Fibroblast of lung (primary cell): Measurements from ENCODE around the gene TMA7B. TPM values are rescaled to one million over a fixed set of nuclear protein-coding genes. Genes with fewer than 3 reads are reported as not detected.

Experiments used
- DNase-seq, 2 donors: peaks; one replicate each; pipeline versions ENCODE4 v3.0.0 to v3.0.0-alpha.2; 2010; ENCODE audit warnings: low read depth in 2 of 2
- H2AFZ ChIP-seq: 2 replicates; pipeline ENCODE4 v1.5.1; 2012; ENCODE audit warnings: low read length, control low read depth, inconsistent platforms
- H3K27ac ChIP-seq: 2 replicates; pipeline ENCODE4 v1.5.1; 2011; ENCODE audit warnings: low read length, control low read depth; ENCODE audit not compliant: insufficient read depth
- H3K27me3 ChIP-seq: 2 replicates; pipeline ENCODE4 v1.5.1; 2011; ENCODE audit warnings: mild to moderate bottlenecking, low read length; ENCODE audit not compliant: control insufficient read depth, insufficient read depth
- H3K36me3 ChIP-seq: 2 replicates; pipeline ENCODE4 v1.5.1; 2011; ENCODE audit warnings: low read length; ENCODE audit not compliant: control insufficient read depth, insufficient read depth
- H3K4me1 ChIP-seq: 2 replicates; pipeline ENCODE4 v1.5.1; 2011; ENCODE audit warnings: low read length; ENCODE audit not compliant: control insufficient read depth, insufficient read depth; ENCODE audit errors: extremely low read depth
- H3K4me2 ChIP-seq: 2 replicates; pipeline ENCODE4 v1.5.1; 2011; ENCODE audit warnings: low read length, control low read depth; ENCODE audit not compliant: insufficient read depth; ENCODE audit errors: extremely low read depth
- H3K4me3 ChIP-seq, 4 experiments: fragments of 200-600 bp in 1 of 4; sonication (generic) in 1 of 4; replicated peaks in 1 of 4; 2 replicates each; pipeline ENCODE4 v1.5.1; 2011 to 2016; ENCODE audit warnings: low read length in 4 of 4, low read depth in 3 of 4, mild to moderate bottlenecking in 3 of 4, control low read depth in 2 of 4, inconsistent platforms in 1 of 4, mixed read lengths in 1 of 4; ENCODE audit not compliant: insufficient read depth in 1 of 4; ENCODE audit errors: control extremely low read depth in 1 of 4
- H3K79me2 ChIP-seq: 2 replicates; pipeline ENCODE4 v1.5.1; 2012; ENCODE audit warnings: mild to moderate bottlenecking, low read length, inconsistent platforms; ENCODE audit not compliant: control insufficient read depth, insufficient read depth
- H3K9ac ChIP-seq: 2 replicates; pipeline ENCODE4 v1.5.1; 2011; ENCODE audit warnings: mild to moderate bottlenecking, low read length, control low read depth; ENCODE audit not compliant: insufficient read depth
- H3K9me3 ChIP-seq: 2 replicates; pipeline ENCODE4 v1.5.1; 2012; ENCODE audit warnings: low read depth, low read length; ENCODE audit not compliant: control insufficient read depth, insufficient read depth
- H4K20me1 ChIP-seq: 2 replicates; pipeline ENCODE4 v1.5.1; 2011; ENCODE audit warnings: low read length; ENCODE audit not compliant: control insufficient read depth, insufficient read depth; ENCODE audit errors: extremely low read depth
- EZH2 ChIP-seq: IDR thresholded peaks from 2 replicates; pipeline ENCODE4 v1.5.1; 2012; ENCODE audit warnings: low read length, control low read depth, mild to moderate bottlenecking; ENCODE audit errors: missing control alignments
- polyA plus RNA-seq, 2 donors: library from polyadenylated mRNA; depleted of rRNA in 1 of 2; stranded (reverse) in 1 of 2; unstranded in 1 of 2; fragments of >200 nt; gene quantifications; 2 replicates each; pipeline ENCODE4 v1.2.1, GENCODE V29; 2011 to 2012; ENCODE audit warnings: missing spikeins in 1 of 2
- total RNA-seq: library from RNA; depleted of rRNA; stranded (reverse); fragments of >200 nt; gene quantifications from 2 replicates; pipeline ENCODE4 v1.2.1, GENCODE V29; 2014
- TF ChIP-seq, protein P1 (sequence below), 2 donors: IDR thresholded peaks in 1 of 2; conservative IDR thresholded peaks in 1 of 2; 1 replicate in 1 of 2; 2 replicates in 1 of 2; pipeline ENCODE4 v1.5.1; 2011 to 2012; ENCODE audit warnings: low read length in 2 of 2, control low read depth in 1 of 2, inconsistent platforms in 1 of 2, low read depth in 1 of 2, mild to moderate bottlenecking in 1 of 2

The TMA7B gene
- total and polyA plus RNA-seq, 2 donors (not counting 1 experiment from before 2014, with no cell fraction given) = not detected

DNA sequence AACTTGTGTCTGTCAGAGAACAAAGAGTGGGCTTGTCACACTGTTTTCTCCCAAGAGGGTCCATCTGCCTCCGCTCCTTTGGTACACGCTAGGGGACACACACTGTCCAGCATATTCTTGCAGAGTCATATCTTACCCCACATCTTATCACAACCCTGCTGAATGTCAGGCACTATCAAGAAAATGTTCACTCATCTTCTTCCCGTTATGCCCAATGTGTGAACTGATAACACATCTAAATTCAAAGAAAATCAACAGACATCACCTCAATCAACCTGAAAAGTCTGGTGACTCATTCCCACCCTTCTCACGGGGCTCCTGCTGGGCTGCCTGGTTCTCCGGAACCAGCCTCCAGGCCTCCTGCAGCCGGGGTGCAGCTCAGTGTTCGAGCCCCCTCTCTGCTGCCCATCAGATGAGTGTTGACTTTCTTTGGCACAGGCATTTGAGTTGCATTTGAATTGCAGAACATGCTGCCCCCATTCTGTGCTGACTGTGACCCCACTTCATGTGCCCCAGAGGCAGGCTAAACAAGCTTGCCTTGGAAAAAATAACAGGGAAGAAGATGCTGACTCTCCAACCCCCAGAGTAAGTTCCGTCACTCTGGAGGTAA lies 40.0 kb upstream of the TMA7B start:
- DNase-seq = no peak
- no peaks in the 10 kb centered on the region for H3K9me3 ChIP-seq
- H4K20me1 ChIP-seq = no peaks in the 10 kb centered on the region
- H2AFZ ChIP-seq = no peak overlapping the region
- H3K4me3 ChIP-seq = no peak overlapping the region
- no peak for TF ChIP-seq EZH2
- TF ChIP-seq, protein P1, sequence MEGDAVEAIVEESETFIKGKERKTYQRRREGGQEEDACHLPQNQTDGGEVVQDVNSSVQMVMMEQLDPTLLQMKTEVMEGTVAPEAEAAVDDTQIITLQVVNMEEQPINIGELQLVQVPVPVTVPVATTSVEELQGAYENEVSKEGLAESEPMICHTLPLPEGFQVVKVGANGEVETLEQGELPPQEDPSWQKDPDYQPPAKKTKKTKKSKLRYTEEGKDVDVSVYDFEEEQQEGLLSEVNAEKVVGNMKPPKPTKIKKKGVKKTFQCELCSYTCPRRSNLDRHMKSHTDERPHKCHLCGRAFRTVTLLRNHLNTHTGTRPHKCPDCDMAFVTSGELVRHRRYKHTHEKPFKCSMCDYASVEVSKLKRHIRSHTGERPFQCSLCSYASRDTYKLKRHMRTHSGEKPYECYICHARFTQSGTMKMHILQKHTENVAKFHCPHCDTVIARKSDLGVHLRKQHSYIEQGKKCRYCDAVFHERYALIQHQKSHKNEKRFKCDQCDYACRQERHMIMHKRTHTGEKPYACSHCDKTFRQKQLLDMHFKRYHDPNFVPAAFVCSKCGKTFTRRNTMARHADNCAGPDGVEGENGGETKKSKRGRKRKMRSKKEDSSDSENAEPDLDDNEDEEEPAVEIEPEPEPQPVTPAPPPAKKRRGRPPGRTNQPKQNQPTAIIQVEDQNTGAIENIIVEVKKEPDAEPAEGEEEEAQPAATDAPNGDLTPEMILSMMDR (conservative IDR thresholded peaks at IDR 0.05 in 1 of 2, IDR thresholded peaks at IDR 0.05 in 1 of 2; ENCODE audit: low read depth in 1 of 2, low read length in 2 of 2) = no peak
- no peak overlapping the region for H3K4me2 ChIP-seq
- no peaks in the 10 kb centered on the region for H3K36me3 ChIP-seq
- H3K27ac ChIP-seq = no peak overlapping the region
- no peaks in the 10 kb centered on the region for H3K79me2 ChIP-seq
- peaks cover 8% of the 10 kb centered on the region for H3K27me3 ChIP-seq
- no peak overlapping the region for H3K9ac ChIP-seq
- H3K4me1 ChIP-seq = no peaks in the 10 kb centered on the region

DNA sequence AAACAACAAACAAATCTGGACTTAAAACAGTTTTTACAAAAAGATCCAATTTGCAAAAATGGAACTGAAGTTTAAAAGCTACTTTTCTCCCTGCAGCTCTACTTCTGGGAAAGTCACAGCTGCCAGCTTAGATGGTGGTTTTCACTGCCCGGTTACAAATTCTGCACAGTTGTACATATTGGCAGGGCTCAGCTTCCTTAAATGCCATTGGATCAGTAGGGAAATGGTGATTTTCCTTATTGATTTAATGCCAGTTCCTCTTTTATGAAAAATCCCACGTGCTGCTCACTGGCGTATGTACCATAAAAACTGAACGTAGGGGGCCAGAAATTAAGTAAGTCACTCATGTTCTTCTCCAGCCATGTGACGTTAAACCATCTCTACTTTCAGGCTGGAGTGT lies 36.5 kb upstream of the TMA7B start:
- H3K79me2 ChIP-seq = no peaks in the 10 kb centered on the region
- no peaks in the 10 kb centered on the region for H3K36me3 ChIP-seq
- H2AFZ ChIP-seq = no peak overlapping the region
- no peak overlapping the region for H3K4me3 ChIP-seq
- H3K4me2 ChIP-seq = no peak overlapping the region
- DNase-seq = no peak
- no peaks in the 10 kb centered on the region for H4K20me1 ChIP-seq
- H3K27ac ChIP-seq = no peak overlapping the region
- H3K9me3 ChIP-seq = no peaks in the 10 kb centered on the region
- H3K4me1 ChIP-seq = no peaks in the 10 kb centered on the region
- TF ChIP-seq, protein P1 (conservative IDR thresholded peaks at IDR 0.05 in 1 of 2, IDR thresholded peaks at IDR 0.05 in 1 of 2; ENCODE audit: low read depth in 1 of 2, low read length in 2 of 2) = no peak
- TF ChIP-seq EZH2 = no peak
- no peak overlapping the region for H3K9ac ChIP-seq
- H3K27me3 ChIP-seq = peaks cover 32% of the 10 kb centered on the region

DNA sequence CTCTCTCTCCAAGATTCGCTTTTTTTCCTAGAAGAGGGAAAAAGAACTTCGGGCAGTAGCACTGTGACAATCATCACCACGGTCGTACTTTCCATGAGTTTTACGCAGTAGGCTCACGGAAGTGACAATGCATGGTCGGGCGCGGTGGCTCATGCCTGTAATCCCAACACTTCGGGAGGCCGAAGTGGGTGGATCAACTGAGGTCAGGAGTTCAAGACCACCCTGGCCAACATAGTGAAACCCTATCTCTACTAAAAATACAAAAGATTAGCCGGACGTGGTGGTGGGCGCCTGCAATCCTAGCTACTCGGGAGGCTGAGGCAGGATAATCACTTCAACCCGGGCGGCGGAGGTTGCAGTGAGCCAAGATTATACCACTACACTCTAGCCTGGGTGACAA lies 35.9 kb upstream of the TMA7B start:
- TF ChIP-seq, protein P1 (conservative IDR thresholded peaks at IDR 0.05 in 1 of 2, IDR thresholded peaks at IDR 0.05 in 1 of 2; ENCODE audit: low read depth in 1 of 2, low read length in 2 of 2) = no peak
- TF ChIP-seq EZH2 = no peak
- Histone ChIP-seq H2AFZ (no peak overlapping the region), H4K20me1 (no peaks in the 10 kb centered on the region), H3K4me2 (no peak overlapping the region), H3K27ac (no peak overlapping the region), H3K9ac (no peak overlapping the region), H3K4me1 (no peaks in the 10 kb centered on the region), H3K79me2 (no peaks in the 10 kb centered on the region), H3K4me3 (no peak overlapping the region), H3K27me3 (peaks cover 32% of the 10 kb centered on the region), H3K9me3 (no peaks in the 10 kb centered on the region), H3K36me3 (no peaks in the 10 kb centered on the region)
- no peak for DNase-seq
